Tibial nerve (tissue), 4 donors: ENCODE results near the gene OAT. TPM values are rescaled to one million over a fixed set of nuclear protein-coding genes. Genes with fewer than 3 reads are reported as not detected.

Experiments used
- DNase-seq, 2 donors: peaks; one replicate each; pipeline ENCODE4 v3.0.0-alpha.2; 2019; ENCODE audit warnings: low spot score in 2 of 2
- H3K27ac ChIP-seq, 4 donors: fragments of 200-600 bp; sonication (generic) in 3 of 4; one replicate each; pipeline ENCODE4 v1.5.1; 2017 to 2019; ENCODE audit warnings: mild to moderate bottlenecking in 1 of 4
- H3K27me3 ChIP-seq, 2 donors: fragments of 200-600 bp; sonication (generic) in 1 of 2; one replicate each; pipeline versions ENCODE4 v1.5.1 to v1.6.0; 2017 to 2019
- H3K36me3 ChIP-seq, 3 donors: fragments of 200-600 bp; sonication (generic); one replicate each; pipeline ENCODE4 v1.5.1; 2018 to 2019
- H3K4me1 ChIP-seq, 4 donors: fragments of 200-600 bp; sonication (generic) in 3 of 4; one replicate each; pipeline ENCODE4 v1.5.1; 2017 to 2019
- H3K4me3 ChIP-seq, 4 donors: fragments of 200-600 bp; sonication (generic) in 3 of 4; one replicate each; pipeline ENCODE4 v1.5.1; 2017 to 2019; ENCODE audit warnings: mild to moderate bottlenecking in 1 of 4, moderate library complexity in 1 of 4
- H3K9me3 ChIP-seq, 4 donors: fragments of 200-600 bp; sonication (generic) in 3 of 4; one replicate each; pipeline ENCODE4 v1.5.1; 2017 to 2019
- EP300 ChIP-seq, 2 donors: sonication (generic); formaldehyde crosslinking; IDR thresholded peaks; one replicate each; pipeline ENCODE4 v1.6.1; 2017; ENCODE audit warnings: antibody characterized with exemption in 2 of 2, mild to moderate bottlenecking in 1 of 2
- POLR2A ChIP-seq, 2 donors: fragments of 450-650 bp; IDR thresholded peaks; one replicate each; pipeline ENCODE4 v1.6.1; 2017; ENCODE audit warnings: antibody characterized with exemption in 2 of 2, mild to moderate bottlenecking in 2 of 2, moderate library complexity in 2 of 2
- WGBS, 2 donors: methylation state at CpG; one replicate each; pipeline ENCODE4 v1.1.5; 2018; 5-methylcytosine and 5-hydroxymethylcytosine counted together
- total RNA-seq, 4 donors: library from RNA; depleted of rRNA; stranded (reverse); fragments of >200 nt; gene quantifications; one replicate each; pipeline ENCODE4 v1.1.0, GENCODE V29; 2016
- TF ChIP-seq, protein P1 (sequence below), 5 experiments: fragments of 200-600 bp in 3 of 5; fragments of 450-650 bp in 2 of 5; sonication (generic) in 3 of 5; IDR thresholded peaks; one replicate each; pipeline ENCODE4 v1.5.1; 2016 to 2019; ENCODE audit warnings: antibody characterized with exemption in 5 of 5, mild to moderate bottlenecking in 3 of 5, moderate library complexity in 2 of 5

The OAT gene
- total RNA-seq, 4 donors from 2014 or later: 43.0 to 67.9 (median 58.3) TPM

DNA sequence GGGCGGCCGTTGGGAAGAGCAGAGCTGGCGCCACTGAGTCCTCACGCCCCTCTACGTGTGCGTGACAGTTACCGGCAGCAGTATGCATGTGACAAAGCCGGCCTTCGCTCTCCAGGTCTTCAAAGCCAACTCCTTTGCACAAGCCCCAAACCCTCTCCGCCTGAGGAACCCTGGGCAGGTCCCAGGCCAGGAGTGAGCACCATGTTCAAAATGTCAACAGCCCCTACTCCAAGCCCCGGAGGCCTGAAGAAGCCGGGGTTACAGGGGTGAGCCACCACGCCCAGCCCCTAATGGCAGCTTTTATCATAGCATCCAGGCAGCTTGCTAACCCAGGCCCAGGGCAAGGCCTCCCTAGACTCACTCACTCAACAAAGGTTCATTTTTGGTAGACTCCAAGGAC lies 70.8 kb downstream of the OAT start:
- no peaks in the 10 kb centered on the region for H3K27me3 ChIP-seq
- no peak for DNase-seq
- no peaks in the 10 kb centered on the region for H3K9me3 ChIP-seq
- TF ChIP-seq POLR2A (IDR thresholded peaks at IDR 0.05): no peak
- no peak for TF ChIP-seq EP300 (IDR thresholded peaks at IDR 0.05)
- TF ChIP-seq, protein P1, sequence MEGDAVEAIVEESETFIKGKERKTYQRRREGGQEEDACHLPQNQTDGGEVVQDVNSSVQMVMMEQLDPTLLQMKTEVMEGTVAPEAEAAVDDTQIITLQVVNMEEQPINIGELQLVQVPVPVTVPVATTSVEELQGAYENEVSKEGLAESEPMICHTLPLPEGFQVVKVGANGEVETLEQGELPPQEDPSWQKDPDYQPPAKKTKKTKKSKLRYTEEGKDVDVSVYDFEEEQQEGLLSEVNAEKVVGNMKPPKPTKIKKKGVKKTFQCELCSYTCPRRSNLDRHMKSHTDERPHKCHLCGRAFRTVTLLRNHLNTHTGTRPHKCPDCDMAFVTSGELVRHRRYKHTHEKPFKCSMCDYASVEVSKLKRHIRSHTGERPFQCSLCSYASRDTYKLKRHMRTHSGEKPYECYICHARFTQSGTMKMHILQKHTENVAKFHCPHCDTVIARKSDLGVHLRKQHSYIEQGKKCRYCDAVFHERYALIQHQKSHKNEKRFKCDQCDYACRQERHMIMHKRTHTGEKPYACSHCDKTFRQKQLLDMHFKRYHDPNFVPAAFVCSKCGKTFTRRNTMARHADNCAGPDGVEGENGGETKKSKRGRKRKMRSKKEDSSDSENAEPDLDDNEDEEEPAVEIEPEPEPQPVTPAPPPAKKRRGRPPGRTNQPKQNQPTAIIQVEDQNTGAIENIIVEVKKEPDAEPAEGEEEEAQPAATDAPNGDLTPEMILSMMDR (IDR thresholded peaks at IDR 0.05): no peak
- WGBS, 2 donors: 66 to 89% methylated on average over 5 to 13 of the region's 13 CpGs
- H3K4me1 ChIP-seq: no peaks in the 10 kb centered on the region
- H3K4me3 ChIP-seq: no peak overlapping the region
- no peak overlapping the region for H3K27ac ChIP-seq
- no peaks in the 10 kb centered on the region for H3K36me3 ChIP-seq

Other genes with a start within 250 kb of the OAT start
- gene NKX1-2, start 31.1 kb upstream of the OAT start, total RNA-seq: not detected
- 100 to 1,000 TPM in 2 of 4 donors, 10 to 100 TPM in 2; 25.5 to 211 (median 123) TPM for gene LHPP, start 42.9 kb upstream of the OAT start, total RNA-seq